SK-N-SH (cell line): ENCODE data around the gene ASIP. TPM values are rescaled to one million over a fixed set of nuclear protein-coding genes. Genes with fewer than 3 reads are reported as not detected.
A peak's percentile ranks its signal among the peaks of the same experiment; 100 is the strongest.

Experiments used
- CTCF ChIA-PET: fragments of 300-600, 350-600 bp; formaldehyde crosslinking; extraction: SDS; loops from one replicate; lab custom pipeline; 2021; lab: Yijun Ruan, JAX
- POLR2A ChIA-PET: fragments of 350-600 bp; sonication (Branson Sonifier 250); formaldehyde crosslinking; extraction: SDS; loops from one replicate; lab custom pipeline; 2020; ENCODE audit warnings: antibody characterized with exemption, inconsistent platforms; lab: Yijun Ruan, JAX
- DNase-seq: peaks from one replicate; pipeline ENCODE4 v3.0.0; 2012
- H2AFZ ChIP-seq: fragments of 200-600 bp; sonication (generic); 2 replicates; pipeline ENCODE4 v1.8.1; 2016; ENCODE audit warnings: antibody characterized with exemption, mild to moderate bottlenecking, low read depth
- H3F3A ChIP-seq: fragments of 200-600 bp; sonication (generic); replicated peaks from 2 replicates; pipeline ENCODE3; 2016; ENCODE audit warnings: antibody characterized with exemption, mild to moderate bottlenecking; ENCODE audit not compliant: insufficient read depth
- H3K27ac ChIP-seq, 2 experiments: fragments of 200-500 bp in 1 of 2; fragments of 200-600 bp in 1 of 2; sonication (Bioruptor generic) in 1 of 2; sonication (generic), shearing (Covaris generic) in 1 of 2; 2 replicates each; pipeline versions ENCODE4 v1.5.1 to v1.6.1; 2014 to 2016; ENCODE audit warnings: low read depth in 2 of 2, inconsistent platforms in 1 of 2, low read length in 1 of 2, mild to moderate bottlenecking in 1 of 2, mixed read lengths in 1 of 2
- H3K27me3 ChIP-seq: fragments of 200-600 bp; sonication (generic), shearing (Covaris generic); 2 replicates; pipeline ENCODE4 v1.6.1; 2016; ENCODE audit warnings: mixed run types; ENCODE audit not compliant: insufficient read depth
- H3K36me3 ChIP-seq, 2 experiments: fragments of 200-500 bp in 1 of 2; fragments of 200-600 bp in 1 of 2; sonication (Bioruptor generic) in 1 of 2; sonication (generic) in 1 of 2; replicated peaks in 1 of 2; 2 replicates each; pipeline versions ENCODE3 to v1.5.1; 2014 to 2016; ENCODE audit warnings: low read length in 1 of 2, mild to moderate bottlenecking in 1 of 2; ENCODE audit not compliant: insufficient read depth in 2 of 2, control insufficient read depth in 1 of 2
- H3K4me1 ChIP-seq, 2 experiments: fragments of 200-500 bp in 1 of 2; fragments of 200-600 bp in 1 of 2; sonication (Bioruptor generic) in 1 of 2; sonication (generic), shearing (Covaris generic) in 1 of 2; 2 replicates each; pipeline versions ENCODE4 v1.5.1 to v1.6.1; 2014 to 2016; ENCODE audit warnings: low read depth in 1 of 2, low read length in 1 of 2, mixed run types in 1 of 2; ENCODE audit not compliant: insufficient read depth in 2 of 2, control insufficient read depth in 1 of 2
- H3K4me2 ChIP-seq: fragments of 200-600 bp; sonication (generic), shearing (Covaris generic); 2 replicates; pipeline ENCODE4 v1.6.1; 2017; ENCODE audit warnings: mixed run types
- H3K4me3 ChIP-seq, 2 experiments: fragments of 200-500 bp in 1 of 2; fragments of 200-600 bp in 1 of 2; sonication (Bioruptor generic) in 1 of 2; sonication (generic), shearing (Covaris generic) in 1 of 2; 2 replicates each; pipeline versions ENCODE4 v1.5.1 to v1.8.1; 2014 to 2016; ENCODE audit warnings: low read depth in 2 of 2, inconsistent platforms in 1 of 2, low read length in 1 of 2, mild to moderate bottlenecking in 1 of 2, mixed read lengths in 1 of 2, moderate library complexity in 1 of 2
- H3K79me2 ChIP-seq: fragments of 200-600 bp; sonication (generic); 2 replicates; pipeline ENCODE4 v1.8.1; 2017; ENCODE audit warnings: mild to moderate bottlenecking; ENCODE audit not compliant: insufficient read depth
- H3K9ac ChIP-seq: fragments of 200-600 bp; sonication (generic); 2 replicates; pipeline ENCODE4 v1.6.1; 2017; ENCODE audit warnings: mixed run types
- H3K9me2 ChIP-seq: fragments of 200-600 bp; sonication (generic); 2 replicates; pipeline ENCODE4 v1.6.1; 2017; ENCODE audit warnings: mixed run types
- H3K9me3 ChIP-seq: fragments of 200-600 bp; sonication (generic); 2 replicates; pipeline ENCODE4 v1.6.1; 2017; ENCODE audit warnings: mixed run types, mild to moderate bottlenecking, moderate library complexity
- H4K20me1 ChIP-seq: fragments of 200-600 bp; sonication (generic); 2 replicates; pipeline ENCODE4 v1.6.1; 2017; ENCODE audit warnings: mild to moderate bottlenecking, mixed run types; ENCODE audit not compliant: insufficient read depth
- CHD2 ChIP-seq: fragments of 150-350 bp; IDR thresholded peaks from 2 replicates; pipeline ENCODE4 v1.6.1; 2018; ENCODE audit warnings: low read length; ENCODE audit not compliant: partially characterized antibody
- ELF1 ChIP-seq: IDR thresholded peaks from 2 replicates; pipeline ENCODE4 v1.4.0; 2012
- EP300 ChIP-seq, 2 experiments: IDR thresholded peaks; 2 replicates each; pipeline versions ENCODE4 v1.4.0 to v1.6.1; 2012; ENCODE audit warnings: borderline replicate concordance in 1 of 2, low read depth in 1 of 2, low read length in 1 of 2
- FOXM1 ChIP-seq: IDR thresholded peaks from 2 replicates; pipeline ENCODE4 v1.4.0; 2012; ENCODE audit warnings: low read depth, mild to moderate bottlenecking
- GATA2 ChIP-seq: sonication (generic); formaldehyde crosslinking; IDR thresholded peaks from 2 replicates; pipeline ENCODE4 v1.5.0; 2020; ENCODE audit warnings: mild to moderate bottlenecking, missing genetic modification reagents
- JUND ChIP-seq: IDR thresholded peaks from 2 replicates; pipeline ENCODE4 v1.4.0; 2012
- MXI1 ChIP-seq: IDR thresholded peaks from 2 replicates; pipeline ENCODE4 v1.6.1; 2012; ENCODE audit warnings: mild to moderate bottlenecking, low read depth, low read length, improper control_type of control experiment
- POLR2AphosphoS5 ChIP-seq: IDR thresholded peaks from 2 replicates; pipeline ENCODE4 v1.6.1; 2012; ENCODE audit warnings: low read depth, low read length
- SIN3A ChIP-seq: IDR thresholded peaks from 2 replicates; pipeline ENCODE4 v1.6.1; 2012; ENCODE audit warnings: low read depth, mild to moderate bottlenecking, low read length, moderate library complexity, borderline replicate concordance
- TCF12 ChIP-seq: IDR thresholded peaks from 2 replicates; pipeline ENCODE4 v1.4.0; 2012
- TEAD4 ChIP-seq: IDR thresholded peaks from 2 replicates; pipeline ENCODE4 v1.4.0; 2012; ENCODE audit warnings: mild to moderate bottlenecking, borderline replicate concordance; ENCODE audit not compliant: insufficient read depth
- YY1 ChIP-seq: IDR thresholded peaks from 2 replicates; pipeline ENCODE4 v1.4.0; 2012; ENCODE audit warnings: low read depth, mild to moderate bottlenecking
- WGBS: methylation state at CpG from one replicate; pipeline ENCODE4 v1.1.6; 2017; ENCODE audit warnings: low lambda C conversion rate; 5-methylcytosine and 5-hydroxymethylcytosine counted together
- polyA plus RNA-seq, 3 experiments: library from polyadenylated mRNA; depleted of rRNA; stranded (reverse); fragments of >200 nt; gene quantifications; 2 replicates each; pipeline ENCODE4 v1.2.3, GENCODE V29; 2012
- TF ChIP-seq, protein P1 (sequence below): IDR thresholded peaks from 2 replicates; pipeline ENCODE4 v1.4.0; 2012; ENCODE audit warnings: low read depth
- TF ChIP-seq, protein P2 (sequence below): fragments of 200-600 bp; sonication (generic); IDR thresholded peaks from 2 replicates; pipeline ENCODE4 v1.6.1; 2017; ENCODE audit warnings: antibody characterized with exemption, mild to moderate bottlenecking, moderate library complexity
- TF ChIP-seq, protein P3 (sequence below): fragments of 150-350 bp; IDR thresholded peaks from 2 replicates; pipeline ENCODE4 v1.6.1; 2016; ENCODE audit warnings: mild to moderate bottlenecking, low read depth, low read length
- TF ChIP-seq, protein P4 (sequence below): fragments of 150-350 bp; IDR thresholded peaks from 2 replicates; pipeline ENCODE4 v1.6.1; 2017; ENCODE audit warnings: antibody characterized with exemption, low read length, low read depth, borderline replicate concordance

ASIP gene
- polyA plus RNA-seq, 1 of the 3 experiments (the other 2 are of a cell fraction): 0.15 TPM

DNA sequence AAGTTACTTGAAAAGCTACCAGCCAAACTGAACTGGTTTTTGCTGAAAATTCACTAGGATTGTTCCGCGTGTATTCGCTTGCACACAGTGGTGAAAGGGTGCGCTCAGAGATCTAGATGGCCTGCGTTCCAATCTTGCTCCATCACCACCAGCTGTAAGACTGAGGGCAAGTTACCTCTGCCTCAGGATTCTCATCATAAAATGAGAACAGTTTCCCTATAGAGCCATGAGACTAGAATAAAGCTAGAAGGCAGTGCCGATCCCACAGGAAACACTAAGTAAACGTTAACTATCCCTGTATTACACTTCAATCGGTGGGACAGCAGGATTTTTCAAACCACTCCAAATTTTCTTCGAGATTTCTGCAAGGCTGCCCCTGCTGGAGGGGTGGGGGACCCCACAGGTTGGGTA is 61.1 kb downstream of the ASIP start:
- no peaks in the 10 kb centered on the region for H3K27me3 ChIP-seq
- no peaks in the 10 kb centered on the region for H4K20me1 ChIP-seq
- no peaks in the 10 kb centered on the region for H3K9me2 ChIP-seq
- POLR2A ChIA-PET: interaction anchor here (0.6 to 1.6 kb wide), 5 partner anchors 10 to 801 kb away, joined by 3 to 7 read pairs (median 3); partner anchors contain the start of gene ITCH
- peak overlapping the region; percentile 92 for H3K9ac ChIP-seq
- WGBS: 32% methylated on average over 9 of the region's 9 CpGs
- peak overlapping the region; percentile 87 to 96 for H3K27ac ChIP-seq
- peak overlapping the region; percentile 94 for H2AFZ ChIP-seq
- H3K79me2 ChIP-seq: peaks cover 50% of the 10 kb centered on the region
- TF ChIP-seq ELF1: no peak
- TF ChIP-seq, protein P1, sequence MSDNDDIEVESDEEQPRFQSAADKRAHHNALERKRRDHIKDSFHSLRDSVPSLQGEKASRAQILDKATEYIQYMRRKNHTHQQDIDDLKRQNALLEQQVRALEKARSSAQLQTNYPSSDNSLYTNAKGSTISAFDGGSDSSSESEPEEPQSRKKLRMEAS: no peak
- TF ChIP-seq CHD2: no peak
- TF ChIP-seq SIN3A: no peak
- TF ChIP-seq MXI1: no peak
- no peak for TF ChIP-seq JUND
- TF ChIP-seq, protein P2, sequence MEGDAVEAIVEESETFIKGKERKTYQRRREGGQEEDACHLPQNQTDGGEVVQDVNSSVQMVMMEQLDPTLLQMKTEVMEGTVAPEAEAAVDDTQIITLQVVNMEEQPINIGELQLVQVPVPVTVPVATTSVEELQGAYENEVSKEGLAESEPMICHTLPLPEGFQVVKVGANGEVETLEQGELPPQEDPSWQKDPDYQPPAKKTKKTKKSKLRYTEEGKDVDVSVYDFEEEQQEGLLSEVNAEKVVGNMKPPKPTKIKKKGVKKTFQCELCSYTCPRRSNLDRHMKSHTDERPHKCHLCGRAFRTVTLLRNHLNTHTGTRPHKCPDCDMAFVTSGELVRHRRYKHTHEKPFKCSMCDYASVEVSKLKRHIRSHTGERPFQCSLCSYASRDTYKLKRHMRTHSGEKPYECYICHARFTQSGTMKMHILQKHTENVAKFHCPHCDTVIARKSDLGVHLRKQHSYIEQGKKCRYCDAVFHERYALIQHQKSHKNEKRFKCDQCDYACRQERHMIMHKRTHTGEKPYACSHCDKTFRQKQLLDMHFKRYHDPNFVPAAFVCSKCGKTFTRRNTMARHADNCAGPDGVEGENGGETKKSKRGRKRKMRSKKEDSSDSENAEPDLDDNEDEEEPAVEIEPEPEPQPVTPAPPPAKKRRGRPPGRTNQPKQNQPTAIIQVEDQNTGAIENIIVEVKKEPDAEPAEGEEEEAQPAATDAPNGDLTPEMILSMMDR: peak; percentile 23; the same call in 1 of the 2 replicates
- TF ChIP-seq YY1: no peak
- H3K4me3 ChIP-seq: peak overlapping the region; percentile 73 to 99
- H3K36me3 ChIP-seq: no peaks in the 10 kb centered on the region
- peak overlapping the region; percentile 89 for H3K4me2 ChIP-seq
- CTCF ChIA-PET: interaction anchor here (1.1 to 6.3 kb wide), 6 partner anchors 10 to 440 kb away, joined by 3 to 56 read pairs (median 4); no protein-coding TSS in a partner anchor
- H3K9me3 ChIP-seq: no peaks in the 10 kb centered on the region
- no peak for DNase-seq
- H3F3A ChIP-seq: no peaks in the 10 kb centered on the region
- H3K4me1 ChIP-seq: peaks cover 9 to 18% of the 10 kb centered on the region in 2 experiments; a peak in 2 of 4 replicates

DNA sequence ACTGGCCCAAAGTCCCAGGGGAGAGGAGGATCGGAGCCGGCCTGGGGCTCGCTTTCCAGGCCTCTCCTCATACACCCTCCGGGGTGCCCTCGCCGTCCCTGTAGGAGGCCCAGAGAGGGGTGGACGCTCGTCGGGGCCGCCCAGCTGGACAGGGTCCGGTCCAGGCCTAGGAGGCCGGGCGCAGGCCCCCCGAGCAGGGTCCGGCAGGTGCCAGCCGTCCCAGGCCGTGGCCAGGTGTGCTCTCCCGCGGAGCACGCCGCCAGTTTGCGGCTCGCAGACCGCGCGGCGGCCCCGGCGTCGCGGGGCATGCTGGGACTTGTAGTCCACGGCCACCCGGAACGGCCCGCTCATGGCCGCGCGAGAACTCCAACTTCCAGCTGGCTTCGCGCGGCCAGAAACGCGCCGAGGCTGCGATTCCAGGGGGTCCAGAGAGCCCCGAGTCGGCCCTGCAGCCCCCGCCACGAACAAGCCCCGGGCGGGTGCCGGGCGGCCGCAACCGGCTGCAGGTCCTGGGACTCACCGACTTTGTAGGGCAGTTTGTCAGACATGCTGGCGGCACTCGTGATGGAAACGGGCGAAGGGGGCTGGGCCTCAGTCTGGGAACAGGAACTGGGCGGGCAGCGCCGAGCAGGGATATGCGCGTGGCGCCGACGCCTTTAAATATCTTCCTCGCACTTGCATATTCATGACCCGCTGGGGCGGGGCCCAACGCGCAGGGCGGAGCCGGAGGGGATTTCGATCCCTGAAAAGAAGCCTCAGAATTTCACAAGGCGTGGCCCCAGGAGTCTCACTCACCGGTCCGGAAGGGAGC is 61.7 kb downstream of the ASIP start, which contains the start of gene AHCY:
TSS of gene AHCY (minus strand) at position 633 of the 811 bp plus-strand sequence. CDS start at position 548, 85 bp downstream.
- Histone ChIP-seq H3K27me3 (no peaks in the 10 kb centered on the region), H2AFZ (peak within 1 kb of the TSS; percentile 94), H3F3A (no peaks in the 10 kb centered on the region), H3K9me2 (no peaks in the 10 kb centered on the region), H3K4me2 (peak within 1 kb of the TSS; percentile 89), H3K36me3 (no peaks in the 10 kb centered on the region), H3K9me3 (no peaks in the 10 kb centered on the region), H4K20me1 (no peaks in the 10 kb centered on the region), H3K27ac (peak within 1 kb of the TSS; percentile 87 to 96), H3K9ac (peak within 1 kb of the TSS; percentile 92), H3K4me1 (peaks cover 9 to 18% of the 10 kb centered on the region in 2 experiments; a peak in 2 of 4 replicates), H3K4me3 (peak within 1 kb of the TSS; percentile 73 to 99), H3K79me2 (peaks cover 44% of the 10 kb centered on the region)
- WGBS: 0% methylated on average over 33 of the region's 79 CpGs
- peak; percentile 95 for DNase-seq
- CTCF ChIA-PET: interaction anchor here (1.1 to 6.3 kb wide), 6 partner anchors 9 to 440 kb away, joined by 3 to 56 read pairs (median 5); no protein-coding TSS in a partner anchor
- POLR2A ChIA-PET: interaction anchor here (0.6 to 1.6 kb wide), 6 partner anchors 10 to 802 kb away, joined by 3 to 7 read pairs (median 3); partner anchors contain the start of gene ITCH
- TF ChIP-seq, protein P2: no peak; the same call in 1 of the 2 replicates
- no peak for TF ChIP-seq EP300 (IDR thresholded peaks at IDR 0.05; ENCODE audit: borderline replicate concordance in 1 of 2, low read depth in 1 of 2, low read length in 1 of 2)
- TF ChIP-seq JUND: no peak
- no peak; the same call in 1 of the 2 replicates for TF ChIP-seq TCF12
- TF ChIP-seq, protein P1: peak; percentile 77; the same call in 1 of the 2 replicates
- TF ChIP-seq, protein P3, sequence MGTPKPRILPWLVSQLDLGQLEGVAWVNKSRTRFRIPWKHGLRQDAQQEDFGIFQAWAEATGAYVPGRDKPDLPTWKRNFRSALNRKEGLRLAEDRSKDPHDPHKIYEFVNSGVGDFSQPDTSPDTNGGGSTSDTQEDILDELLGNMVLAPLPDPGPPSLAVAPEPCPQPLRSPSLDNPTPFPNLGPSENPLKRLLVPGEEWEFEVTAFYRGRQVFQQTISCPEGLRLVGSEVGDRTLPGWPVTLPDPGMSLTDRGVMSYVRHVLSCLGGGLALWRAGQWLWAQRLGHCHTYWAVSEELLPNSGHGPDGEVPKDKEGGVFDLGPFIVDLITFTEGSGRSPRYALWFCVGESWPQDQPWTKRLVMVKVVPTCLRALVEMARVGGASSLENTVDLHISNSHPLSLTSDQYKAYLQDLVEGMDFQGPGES: no peak
- no peak for TF ChIP-seq GATA2 (CRISPR knock-in tag)
- peak; percentile 65; the same call in 1 of the 2 replicates for TF ChIP-seq SIN3A
- peak; percentile 79 for TF ChIP-seq POLR2AphosphoS5
- TF ChIP-seq YY1: 0 out of 2 replicates have a peak, but pooled peaks have one; percentile 45
- TF ChIP-seq FOXM1: peak; percentile 20; the same call in 1 of the 2 replicates
- no peak for TF ChIP-seq TEAD4
- TF ChIP-seq, protein P4, sequence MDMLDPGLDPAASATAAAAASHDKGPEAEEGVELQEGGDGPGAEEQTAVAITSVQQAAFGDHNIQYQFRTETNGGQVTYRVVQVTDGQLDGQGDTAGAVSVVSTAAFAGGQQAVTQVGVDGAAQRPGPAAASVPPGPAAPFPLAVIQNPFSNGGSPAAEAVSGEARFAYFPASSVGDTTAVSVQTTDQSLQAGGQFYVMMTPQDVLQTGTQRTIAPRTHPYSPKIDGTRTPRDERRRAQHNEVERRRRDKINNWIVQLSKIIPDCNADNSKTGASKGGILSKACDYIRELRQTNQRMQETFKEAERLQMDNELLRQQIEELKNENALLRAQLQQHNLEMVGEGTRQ: no peak
